ENCODE measurements around the gene SCFD2.

SCFD2 gene

DNA sequence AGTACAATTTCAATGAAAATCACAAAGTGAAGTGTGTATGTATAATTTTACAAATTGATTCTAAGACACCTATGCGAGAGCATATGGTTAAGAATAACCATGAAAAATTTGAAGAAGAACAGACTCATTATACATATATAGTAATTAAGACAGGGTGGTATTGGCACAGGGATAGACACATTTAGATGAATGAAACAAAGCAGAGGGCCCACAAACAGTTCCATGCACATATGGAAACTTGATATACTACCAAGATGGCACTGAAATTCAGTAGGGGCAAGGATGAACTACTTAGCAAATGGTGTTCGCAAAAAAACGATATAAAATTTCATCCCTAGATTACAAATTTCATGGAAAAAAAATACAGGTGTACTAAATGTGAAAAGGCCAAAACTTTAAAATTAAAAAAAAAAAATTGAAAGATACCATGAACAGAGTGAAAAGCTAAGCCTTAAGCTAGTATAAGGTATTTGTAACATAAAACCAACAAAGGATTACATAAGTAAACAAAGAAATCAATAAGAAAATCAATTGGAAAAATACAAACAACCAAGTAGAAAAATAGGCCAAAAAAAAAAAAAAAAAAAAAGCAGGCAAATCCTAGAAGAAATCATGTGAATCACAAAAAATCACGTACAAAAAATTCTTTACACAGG lies 418.3 kb downstream of the SCFD2 start:
- no peak for DNase-seq

DNA sequence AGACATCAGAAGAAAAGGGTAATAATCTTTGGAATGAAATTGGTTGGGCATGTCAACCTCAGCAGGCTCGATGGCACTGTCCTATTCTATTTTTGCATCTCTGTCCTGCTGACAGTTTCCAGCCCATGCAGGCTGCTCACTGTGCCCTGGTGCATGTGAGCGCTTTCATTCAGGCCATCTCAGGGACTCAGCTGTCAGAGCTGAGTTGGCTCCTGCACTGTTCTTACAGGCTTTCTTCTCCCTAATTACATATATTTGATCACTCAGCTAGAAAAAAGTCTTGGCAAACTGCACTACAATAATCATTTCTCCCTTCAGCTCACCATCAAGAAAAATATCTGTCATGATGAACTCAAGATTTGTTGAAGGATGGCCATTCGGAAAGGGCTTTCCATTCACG lies 419.0 kb downstream of the SCFD2 start:
- DNase-seq: no peak

GRCh38 chr4:52945982-52946381 lies 419.9 kb downstream of the SCFD2 start:
- DNase-seq: no peak

DNA sequence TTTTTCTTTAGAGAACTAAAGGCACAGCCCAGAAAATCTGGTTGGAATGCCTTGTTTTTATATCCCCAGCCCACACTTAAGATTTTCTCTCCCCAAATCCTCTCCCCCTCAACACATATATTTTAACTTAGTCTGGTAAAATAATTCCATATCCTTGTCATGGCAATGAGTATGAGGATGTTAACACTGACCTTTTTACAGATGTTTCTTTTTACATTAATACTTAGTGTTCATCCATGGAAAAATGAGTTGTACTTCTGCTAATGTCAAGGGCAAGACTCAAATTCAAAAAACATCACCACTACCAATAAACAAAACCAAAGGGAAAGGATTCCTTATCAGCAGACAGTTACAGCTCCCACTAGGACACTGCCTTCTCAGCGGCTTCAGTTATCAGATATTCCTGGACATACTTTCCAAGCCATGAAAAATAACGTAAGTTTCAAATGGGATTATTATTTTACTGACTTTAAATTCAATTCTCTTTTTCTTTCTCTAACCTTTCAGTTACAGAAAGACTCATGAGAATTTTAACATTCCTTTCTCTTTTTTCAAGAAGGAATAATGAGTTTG lies 420.4 kb downstream of the SCFD2 start:
- no peak for DNase-seq

DNA sequence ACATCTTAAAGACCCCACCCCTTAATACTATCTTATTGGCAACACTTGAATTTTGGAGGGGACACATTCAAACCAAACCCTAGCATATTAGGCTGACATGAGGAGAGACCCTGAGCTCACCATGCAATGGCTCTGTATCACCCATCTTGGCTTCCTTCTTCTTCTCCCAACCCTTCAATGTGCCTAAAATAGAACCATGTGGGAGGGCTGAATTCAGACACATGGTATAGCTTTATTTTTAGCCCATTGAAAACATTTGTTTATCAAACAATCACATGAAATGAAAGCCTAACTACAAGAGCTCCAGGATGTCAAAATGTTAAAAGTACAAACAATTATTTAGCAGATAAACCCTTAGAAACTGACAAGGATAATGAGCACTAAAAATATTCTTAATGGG lies 422.2 kb downstream of the SCFD2 start:
- DNase-seq: no peak

DNA sequence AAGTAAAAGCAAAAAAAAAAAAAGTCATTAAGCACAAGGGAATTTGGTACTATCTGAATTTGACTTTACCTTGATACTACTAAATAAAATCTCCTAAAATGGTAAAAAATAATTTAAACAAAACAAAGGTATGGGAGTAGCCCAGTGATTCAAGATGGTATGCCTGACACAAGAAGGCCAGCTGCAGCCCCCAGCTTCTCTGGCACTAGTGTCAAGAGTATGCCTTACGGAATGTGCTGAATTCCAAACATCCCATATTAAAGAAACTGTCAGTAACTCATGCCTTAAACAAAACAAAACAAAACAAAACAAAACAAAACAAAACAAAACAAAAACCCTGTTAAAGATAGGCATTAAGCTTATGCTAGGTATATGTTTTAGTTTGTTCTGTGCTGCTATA lies 422.9 kb downstream of the SCFD2 start:
- DNase-seq: no peak

DNA sequence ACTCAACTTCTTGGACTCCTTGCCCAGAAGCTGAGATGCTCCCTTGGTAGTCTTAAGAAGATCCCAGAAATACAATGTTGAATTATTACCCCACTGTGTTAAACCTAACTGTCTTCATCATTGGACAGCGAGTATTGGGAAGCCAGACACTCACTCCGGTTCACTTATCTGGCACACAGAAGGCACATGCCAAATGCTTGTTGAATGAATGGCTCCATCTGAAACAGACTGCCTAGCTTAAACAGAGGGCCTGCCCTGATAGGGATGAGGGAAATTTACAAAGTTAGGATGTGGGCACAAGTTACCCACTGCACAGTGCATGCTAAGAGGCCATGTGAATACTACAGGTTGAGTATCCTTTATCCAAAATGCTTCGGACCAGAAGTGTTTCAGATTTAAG lies 424.4 kb downstream of the SCFD2 start:
- no peak for DNase-seq

DNA sequence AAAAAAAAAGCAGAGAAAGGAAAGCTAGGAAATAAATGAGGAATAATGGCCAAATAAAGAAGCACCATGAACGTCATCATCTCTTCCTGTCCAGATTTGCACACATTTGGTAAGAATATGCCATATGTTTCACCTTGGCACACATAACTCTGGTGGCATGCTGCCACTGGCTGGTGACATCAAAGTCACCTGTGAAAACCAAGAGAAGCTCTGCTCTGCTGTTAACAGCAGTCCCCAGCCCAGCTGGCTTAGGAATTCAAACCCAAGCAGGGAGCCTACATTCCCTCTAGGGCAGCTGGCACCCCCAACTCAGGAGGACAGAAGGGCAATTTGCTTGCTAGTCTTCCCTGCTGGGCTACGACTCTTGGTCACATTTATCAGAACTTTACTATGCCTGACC lies 426.1 kb downstream of the SCFD2 start:
- DNase-seq: no peak

DNA sequence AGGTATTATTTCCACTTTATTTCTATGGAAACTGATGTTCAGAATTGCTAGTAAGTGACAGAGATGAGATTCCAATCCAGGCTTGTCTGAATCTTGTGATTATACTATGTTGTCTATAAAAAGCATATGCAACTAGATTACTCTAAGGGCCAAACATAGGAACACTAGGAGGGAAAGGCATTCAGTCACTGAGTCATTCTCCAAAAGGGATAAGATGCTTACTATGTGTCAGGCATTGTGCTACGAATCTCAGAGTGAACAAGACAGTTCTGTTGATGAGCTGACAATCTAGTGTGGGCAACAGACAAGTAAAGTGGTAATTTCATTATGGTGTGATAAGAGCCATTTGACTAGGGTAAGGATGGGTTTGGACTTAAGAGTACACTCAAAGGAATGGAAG lies 426.5 kb downstream of the SCFD2 start:
- no peak for DNase-seq

DNA sequence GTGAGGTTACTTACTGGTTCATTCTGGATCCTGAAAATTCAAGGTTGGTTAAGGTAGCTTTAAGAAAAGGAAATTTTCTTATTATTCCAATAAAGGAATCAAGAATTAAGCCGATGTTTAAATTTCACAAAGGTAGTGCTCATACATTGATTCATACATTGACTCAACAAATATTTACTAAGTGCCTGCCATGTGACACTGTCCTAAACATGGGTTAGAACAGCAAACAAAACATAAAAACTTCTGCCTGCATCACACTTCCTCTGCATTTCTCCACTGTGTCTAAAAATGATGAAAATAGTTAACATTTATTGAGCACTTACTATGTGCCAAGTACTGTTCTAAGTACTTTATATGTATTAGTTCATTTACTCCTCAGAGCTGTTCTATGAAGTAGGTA lies 428.0 kb downstream of the SCFD2 start:
- no peak for DNase-seq

- DNase-seq: no peak
These were observed 429.1 kb downstream of the SCFD2 start for GRCh38 chr4:52936729-52937128.

DNA sequence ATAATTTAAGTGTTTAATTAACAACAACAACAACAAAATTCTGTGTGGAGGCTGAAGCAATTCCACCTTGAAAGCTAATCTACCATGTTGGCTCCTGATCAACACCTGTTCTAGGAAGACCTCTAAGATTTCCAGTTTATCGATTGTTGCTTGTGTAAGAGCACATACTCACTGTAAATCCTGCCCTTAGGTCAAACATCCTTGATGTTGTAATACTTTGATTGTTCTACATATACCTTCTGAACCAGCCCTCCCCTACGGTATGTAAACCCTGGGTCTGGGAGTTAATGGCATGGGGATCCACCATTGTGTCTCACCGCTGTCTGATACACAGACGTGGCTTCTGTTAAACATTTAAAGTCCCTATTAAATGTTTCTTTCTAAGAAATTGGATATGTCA lies 430.5 kb downstream of the SCFD2 start:
- DNase-seq: no peak

- DNase-seq: no peak
These were observed 432.1 kb downstream of the SCFD2 start for GRCh38 chr4:52933738-52934137.

DNA sequence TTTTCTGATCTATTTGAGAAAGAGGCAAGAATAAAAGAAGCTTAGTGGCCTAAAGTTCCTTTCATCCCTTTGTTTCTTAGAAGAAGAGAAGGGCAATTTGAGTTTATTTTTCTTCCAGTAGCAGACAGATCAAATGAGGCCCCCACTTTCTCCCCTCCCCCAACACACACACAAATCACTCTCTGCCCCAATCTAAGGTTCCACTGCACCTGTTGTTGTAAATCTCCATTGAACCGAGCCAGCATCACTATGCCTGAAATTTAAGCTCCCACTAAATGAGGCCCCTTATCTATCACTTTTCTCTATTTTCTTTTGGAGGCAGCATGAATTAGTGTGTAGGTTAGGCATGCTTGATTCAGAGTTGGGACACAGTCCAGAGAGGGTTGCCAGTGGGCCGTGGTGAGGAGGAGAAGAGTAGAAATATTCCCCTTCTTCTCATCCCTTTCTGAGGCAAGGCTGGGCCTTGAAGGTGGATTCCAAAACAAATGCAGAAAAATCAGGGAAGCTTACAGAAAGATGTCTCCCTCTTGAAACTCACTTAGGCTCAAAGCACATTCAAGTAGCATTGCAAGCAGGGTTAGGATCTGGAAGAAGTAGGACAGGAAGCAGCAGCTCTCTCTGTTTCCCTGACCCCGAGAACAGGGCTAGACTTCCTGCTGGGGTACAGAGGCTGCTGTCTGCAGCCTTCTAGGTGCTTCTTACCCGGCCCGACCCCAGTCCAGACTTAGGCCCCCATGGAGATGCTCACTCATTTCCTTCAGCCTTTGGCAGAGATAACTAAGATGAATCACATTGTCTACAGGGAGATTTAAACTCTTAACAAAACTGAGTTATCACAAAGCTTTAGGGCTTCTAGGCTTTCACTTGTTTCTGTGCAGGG lies 433.0 kb downstream of the SCFD2 start:
- DNase-seq: no peak

- DNase-seq: no peak
These were observed 434.6 kb downstream of the SCFD2 start for GRCh38 chr4:52931243-52931642.

- DNase-seq: no peak
These were observed 439.5 kb downstream of the SCFD2 start for GRCh38 chr4:52926196-52926974.

- no peak for DNase-seq
These were observed 440.3 kb downstream of the SCFD2 start for GRCh38 chr4:52925531-52925968.

- DNase-seq: no peak
These were observed 446.4 kb downstream of the SCFD2 start for GRCh38 chr4:52919461-52919860.

GRCh38 chr4:52917817-52918216 lies 448.0 kb downstream of the SCFD2 start:
- DNase-seq: no peak

- DNase-seq: no peak
These were observed 450.0 kb downstream of the SCFD2 start for GRCh38 chr4:52915730-52916300.

DNA sequence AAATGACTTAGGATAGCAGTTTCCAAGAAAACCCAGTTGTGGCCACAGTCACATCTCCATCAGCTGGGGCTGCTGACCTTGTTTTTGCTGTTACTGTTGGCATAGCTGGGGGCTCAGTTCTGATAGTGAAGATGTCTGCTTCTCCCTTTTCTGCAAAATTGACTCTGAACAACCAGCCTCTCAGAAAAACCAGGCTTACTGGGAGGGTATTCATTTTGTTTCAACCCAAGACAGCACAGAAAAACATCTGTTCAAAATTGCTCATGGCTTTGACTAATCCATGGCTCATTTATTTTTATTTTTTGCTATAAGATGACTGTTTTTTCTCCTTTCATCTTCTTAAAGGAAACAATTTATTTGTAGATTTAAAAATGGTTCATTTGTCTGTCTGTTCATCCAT lies 450.7 kb downstream of the SCFD2 start:
- no peak for DNase-seq

- no peak for DNase-seq
These were observed 451.7 kb downstream of the SCFD2 start for GRCh38 chr4:52914051-52914605.

DNA sequence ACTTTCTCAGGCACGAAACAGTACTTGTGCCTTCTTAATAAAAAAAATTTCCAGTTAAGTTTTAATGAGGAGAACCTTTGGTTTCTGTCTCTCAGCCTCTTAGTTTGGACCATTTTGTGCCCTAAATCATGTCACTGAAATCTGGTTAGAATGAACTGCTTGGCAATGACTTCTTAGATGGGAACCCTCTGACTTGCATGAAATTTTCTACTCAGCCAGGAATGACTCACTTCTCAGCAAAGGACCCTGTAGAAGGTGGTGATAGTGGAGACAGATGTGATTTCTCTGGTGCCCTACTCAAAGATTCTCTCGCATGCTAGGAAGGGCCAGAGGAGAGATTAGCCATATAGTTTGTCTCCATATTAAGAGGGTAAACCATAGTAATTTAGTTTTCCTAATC lies 453.3 kb downstream of the SCFD2 start:
- no peak for DNase-seq
